ENCODE results near the gene AMMECR1.

DNA sequence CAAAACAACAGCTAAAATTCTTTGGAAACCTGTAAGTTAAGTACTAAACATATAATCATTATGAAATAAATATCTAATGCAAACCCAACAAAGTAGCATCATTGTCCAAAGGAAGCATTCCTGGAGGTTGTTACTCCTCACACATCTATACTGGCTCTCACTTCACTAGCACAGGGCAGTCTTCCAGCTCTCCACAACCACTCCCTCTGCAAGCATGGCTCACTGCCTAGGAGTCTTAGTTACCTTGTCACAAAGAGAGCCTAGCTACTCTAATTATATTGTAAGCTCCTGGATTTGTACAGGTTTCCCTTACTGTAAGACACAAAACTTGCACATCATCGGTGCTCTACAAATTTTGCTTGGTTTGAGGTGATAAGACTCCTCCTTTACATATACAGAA, 76.1 kb downstream of the AMMECR1 start:
- TF ChIP-seq, protein P1, sequence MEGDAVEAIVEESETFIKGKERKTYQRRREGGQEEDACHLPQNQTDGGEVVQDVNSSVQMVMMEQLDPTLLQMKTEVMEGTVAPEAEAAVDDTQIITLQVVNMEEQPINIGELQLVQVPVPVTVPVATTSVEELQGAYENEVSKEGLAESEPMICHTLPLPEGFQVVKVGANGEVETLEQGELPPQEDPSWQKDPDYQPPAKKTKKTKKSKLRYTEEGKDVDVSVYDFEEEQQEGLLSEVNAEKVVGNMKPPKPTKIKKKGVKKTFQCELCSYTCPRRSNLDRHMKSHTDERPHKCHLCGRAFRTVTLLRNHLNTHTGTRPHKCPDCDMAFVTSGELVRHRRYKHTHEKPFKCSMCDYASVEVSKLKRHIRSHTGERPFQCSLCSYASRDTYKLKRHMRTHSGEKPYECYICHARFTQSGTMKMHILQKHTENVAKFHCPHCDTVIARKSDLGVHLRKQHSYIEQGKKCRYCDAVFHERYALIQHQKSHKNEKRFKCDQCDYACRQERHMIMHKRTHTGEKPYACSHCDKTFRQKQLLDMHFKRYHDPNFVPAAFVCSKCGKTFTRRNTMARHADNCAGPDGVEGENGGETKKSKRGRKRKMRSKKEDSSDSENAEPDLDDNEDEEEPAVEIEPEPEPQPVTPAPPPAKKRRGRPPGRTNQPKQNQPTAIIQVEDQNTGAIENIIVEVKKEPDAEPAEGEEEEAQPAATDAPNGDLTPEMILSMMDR (conservative IDR thresholded peaks at IDR 0.05; ENCODE audit: low read depth, low read length), result no peak
- TF ChIP-seq, protein P2, sequence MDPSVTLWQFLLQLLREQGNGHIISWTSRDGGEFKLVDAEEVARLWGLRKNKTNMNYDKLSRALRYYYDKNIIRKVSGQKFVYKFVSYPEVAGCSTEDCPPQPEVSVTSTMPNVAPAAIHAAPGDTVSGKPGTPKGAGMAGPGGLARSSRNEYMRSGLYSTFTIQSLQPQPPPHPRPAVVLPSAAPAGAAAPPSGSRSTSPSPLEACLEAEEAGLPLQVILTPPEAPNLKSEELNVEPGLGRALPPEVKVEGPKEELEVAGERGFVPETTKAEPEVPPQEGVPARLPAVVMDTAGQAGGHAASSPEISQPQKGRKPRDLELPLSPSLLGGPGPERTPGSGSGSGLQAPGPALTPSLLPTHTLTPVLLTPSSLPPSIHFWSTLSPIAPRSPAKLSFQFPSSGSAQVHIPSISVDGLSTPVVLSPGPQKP (IDR thresholded peaks at IDR 0.05; ENCODE audit: borderline replicate concordance, low read depth, low read length), result no peak
- TF ChIP-seq RFX5 (IDR thresholded peaks at IDR 0.05; ENCODE audit: low read depth, low read length) (no peak), RAD21 (IDR thresholded peaks at IDR 0.05; ENCODE audit: low read length) (no peak), SMC3 (IDR thresholded peaks at IDR 0.05; ENCODE audit: low read depth, low read length) (no peak), USF2 (IDR thresholded peaks at IDR 0.05; ENCODE audit: low read depth, low read length) (no peak), CEBPB (IDR thresholded peaks at IDR 0.05; ENCODE audit: low read depth, low read length) (no peak), POLR2A (IDR thresholded peaks at IDR 0.05; ENCODE audit: low read depth, low read length) (no peak)
